Activated CD4-positive, alpha-beta T cell treated with anti-CD3 and anti-CD28 coated beads, Interleukin-10, Interleukin-2, amounts not matched to agents 100 ng/mL and 50 ng/mL, durations not matched to agents 16 hours and 8 hours (primary cell): ENCODE measurements around the gene TIMM44.
"Not testable (repeated sequence)": the region's sequence is repeated elsewhere in the genome, so short reads cannot be mapped to it uniquely, and the experiment has no call there.

Experiments
- DNase-seq: peaks from one replicate; pipeline ENCODE4 v3.0.0-alpha.2; 2020

Gene TIMM44

GRCh38 chr19:7923295-7924191 is 19.9 kb downstream of the TIMM44 start:
- DNase-seq, result no peak

DNA sequence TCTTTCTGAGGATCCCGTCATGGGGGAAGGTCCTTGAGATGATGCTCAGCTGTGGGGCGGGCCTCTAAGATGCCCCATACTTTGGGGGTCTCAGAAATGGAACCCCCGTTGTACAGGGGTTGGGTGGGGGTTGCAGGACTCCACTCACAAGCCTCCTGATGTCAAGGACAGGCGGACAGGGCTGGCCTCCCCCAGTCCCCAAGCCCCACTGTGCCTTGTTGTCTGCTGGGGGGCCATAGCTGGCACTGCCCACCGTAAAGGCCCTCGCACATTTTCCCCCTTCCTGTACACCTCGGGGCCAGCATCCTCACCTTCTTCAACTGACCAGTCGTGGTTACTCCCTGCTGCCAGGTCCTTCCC is 20.6 kb downstream of the TIMM44 start:
- no peak for DNase-seq

DNA sequence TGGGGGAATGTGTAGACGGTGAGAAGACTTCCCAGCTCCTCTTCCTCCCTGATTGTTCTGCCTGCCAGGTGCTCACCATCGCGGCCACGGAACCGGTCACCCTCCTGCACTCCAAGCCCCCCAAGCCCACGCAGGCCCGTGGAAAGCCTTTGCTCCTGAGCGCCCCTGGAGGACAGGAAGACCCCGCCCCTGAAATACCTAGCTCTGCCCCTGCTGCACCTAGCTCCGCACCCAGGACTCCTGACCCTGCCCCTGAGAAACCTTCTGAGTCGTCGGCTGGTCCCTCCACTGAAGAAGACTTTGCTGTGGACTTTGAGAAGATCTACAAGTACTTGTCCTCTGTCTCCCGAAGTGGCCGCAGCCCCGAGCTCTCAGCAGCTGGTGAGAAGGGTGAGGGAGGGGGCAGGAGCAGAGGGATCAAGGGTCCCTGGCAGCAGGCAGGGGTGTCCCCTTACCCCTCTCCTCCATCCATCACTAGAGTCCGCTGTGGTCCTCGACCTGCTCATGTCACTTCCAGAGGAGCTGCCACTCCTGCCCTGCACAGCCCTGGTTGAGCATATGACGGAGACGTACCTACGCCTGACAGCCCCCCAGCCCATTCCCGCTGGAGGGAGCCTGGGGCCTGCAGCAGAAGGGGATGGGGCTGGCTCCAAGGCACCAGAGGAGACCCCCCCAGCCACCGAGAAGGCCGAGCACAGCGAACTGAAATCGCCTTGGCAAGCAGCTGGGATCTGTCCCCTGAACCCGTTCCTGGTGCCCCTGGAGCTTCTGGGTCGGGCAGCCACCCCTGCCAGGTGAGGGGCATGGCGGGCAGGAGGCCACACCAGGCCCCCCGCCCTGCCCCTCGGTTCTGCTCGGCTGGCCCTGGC is 21.3 kb downstream of the TIMM44 start:
- DNase-seq, result no peak

DNA sequence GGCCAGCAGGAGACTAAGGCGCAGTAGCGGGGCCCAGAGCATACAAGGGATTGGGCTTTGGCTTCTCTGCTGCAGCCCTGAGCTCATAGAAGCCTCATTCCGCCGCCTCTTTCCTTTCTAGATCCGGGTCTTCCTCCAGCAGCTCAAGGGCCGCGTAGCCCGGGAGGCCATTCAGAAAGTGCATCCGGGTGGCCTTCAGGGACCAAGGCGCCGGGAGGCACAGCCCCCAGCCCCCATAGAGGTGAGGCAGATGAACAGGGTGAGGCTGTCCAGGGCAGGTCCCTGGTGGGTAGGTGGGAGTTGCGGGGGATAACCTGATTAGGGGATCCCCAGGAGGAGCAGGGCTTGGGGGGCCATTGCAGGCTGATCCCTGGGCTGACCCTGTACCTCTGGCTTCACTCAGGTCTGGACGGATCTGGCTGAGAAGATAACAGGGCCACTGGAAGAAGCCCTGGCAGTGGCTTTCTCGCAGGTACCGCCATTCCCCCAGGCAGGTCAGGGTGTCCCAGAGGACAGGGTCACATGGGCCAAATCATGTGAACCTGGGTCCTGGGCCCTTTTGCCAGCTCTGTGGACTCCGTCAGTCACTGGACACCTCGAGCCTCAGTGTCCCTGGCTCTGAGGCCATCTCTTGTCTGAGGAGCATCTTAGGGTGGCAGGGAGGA is 22.0 kb downstream of the TIMM44 start:
- no peak for DNase-seq

DNA sequence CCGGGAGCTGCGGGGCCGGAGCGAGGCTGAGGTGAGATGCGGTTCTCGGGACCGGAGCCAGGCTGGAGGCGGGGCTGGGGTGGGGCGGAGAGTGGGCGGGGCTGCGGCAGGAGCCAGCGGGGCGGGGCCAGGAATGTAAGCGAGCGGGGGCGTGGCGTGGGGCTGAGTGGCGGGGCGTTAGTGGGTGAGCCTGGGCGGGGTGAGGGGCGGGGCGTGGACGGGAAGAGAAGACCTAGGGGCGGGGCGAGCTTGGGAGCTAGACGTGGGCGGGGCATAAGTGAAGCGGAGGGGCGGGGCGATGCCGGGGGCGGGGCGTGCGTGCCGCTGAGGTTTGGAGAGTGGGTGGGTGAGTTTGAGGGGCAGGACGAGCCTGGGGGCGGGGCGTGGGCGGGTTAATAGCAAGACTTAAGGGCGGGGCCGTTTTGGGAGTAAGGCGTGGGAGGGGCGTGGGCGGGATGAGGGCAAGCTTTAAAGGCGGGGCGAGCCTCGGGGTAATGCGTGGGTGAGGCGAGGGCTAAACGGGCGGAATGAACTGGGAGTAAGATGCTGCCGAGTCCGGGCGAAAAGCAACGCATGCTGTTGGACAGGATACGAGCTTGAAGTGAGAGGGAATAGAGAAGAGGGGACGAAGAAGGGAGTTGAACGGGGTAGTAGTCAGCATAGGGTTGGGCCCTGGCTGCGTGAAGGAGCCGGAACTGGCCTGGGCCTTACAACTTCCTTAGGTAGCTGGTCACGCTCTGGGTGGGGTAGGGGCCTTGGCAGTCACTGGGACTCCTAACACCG is 22.8 kb downstream of the TIMM44 start:
- peak; percentile 98 for DNase-seq

- peak; percentile 97 for DNase-seq
Measured at GRCh38 chr19:7919610-7920518, 23.6 kb downstream of the TIMM44 start, which contains the start of gene SNAPC2. Gene SNAPC2, plus strand, starts transcription at chr19:7920338. Its CDS starts 29 bp downstream, at chr19:7920367.

- DNase-seq, result no peak
Measured at GRCh38 chr19:7918615-7919421, 24.6 kb downstream of the TIMM44 start.

GRCh38 chr19:7918062-7918614 is 25.3 kb downstream of the TIMM44 start:
- not testable (repeated sequence) for DNase-seq

GRCh38 chr19:7917267-7918061 is 26.0 kb downstream of the TIMM44 start:
- DNase-seq, result peak; percentile 69

DNA sequence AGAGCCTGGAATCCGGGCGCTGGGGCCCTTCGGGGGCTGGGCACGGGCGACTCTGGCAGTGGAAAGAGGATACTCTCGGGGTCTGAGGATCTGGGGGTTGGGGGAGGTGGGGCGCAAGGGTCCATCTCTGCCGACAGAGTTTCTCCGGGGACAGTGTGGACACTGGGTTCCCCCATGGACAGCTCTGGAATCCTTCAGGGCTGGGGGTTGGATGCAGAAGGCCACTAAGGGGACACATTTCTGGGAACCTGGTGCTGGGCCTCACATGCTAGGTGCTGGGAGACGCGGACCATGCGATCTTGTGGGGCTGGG is 26.6 kb downstream of the TIMM44 start:
- DNase-seq, result no peak

GRCh38 chr19:7916103-7916954 is 27.1 kb downstream of the TIMM44 start:
- peak; percentile 60 for DNase-seq

DNA sequence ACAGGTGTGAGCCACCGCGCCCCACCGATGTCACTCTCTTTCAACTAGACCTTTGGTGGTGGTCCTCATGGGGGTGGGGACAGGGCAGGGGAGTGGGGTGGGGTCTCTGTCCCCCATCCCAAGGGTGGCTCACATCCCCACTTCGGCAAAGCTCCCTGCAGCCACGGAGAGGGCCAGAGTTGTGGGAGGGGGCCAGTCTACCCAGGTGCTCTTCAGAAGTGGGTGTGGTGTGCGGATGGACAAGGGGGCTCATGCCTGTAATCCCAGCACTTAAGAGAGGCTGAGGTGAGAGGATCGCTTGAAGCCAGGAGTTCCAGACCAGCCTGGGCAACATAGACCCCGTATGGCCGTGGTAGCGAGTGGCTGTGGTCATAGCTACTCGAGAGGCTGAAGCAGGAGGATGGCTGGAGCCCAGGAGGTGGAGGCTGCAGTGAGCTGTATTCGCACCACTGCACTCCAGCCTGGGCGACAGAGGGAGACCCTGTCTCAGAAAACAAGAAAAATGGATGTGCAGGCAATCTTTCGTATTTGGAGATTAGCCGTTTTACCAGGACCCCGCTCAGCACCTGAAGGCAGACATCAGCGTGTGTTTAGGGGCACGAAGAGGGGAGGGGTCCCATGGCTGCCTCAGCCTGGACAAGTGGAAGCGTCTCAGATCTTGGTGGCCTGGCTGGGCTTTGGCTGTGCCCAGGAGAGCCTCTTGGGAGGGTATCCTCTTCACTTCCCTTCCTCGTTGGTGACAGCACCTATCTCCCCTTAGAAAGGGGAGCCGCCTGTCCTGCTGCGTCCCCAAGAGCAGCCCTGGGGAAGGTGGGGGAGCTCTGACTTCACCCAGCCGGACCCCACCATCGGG is 28.0 kb downstream of the TIMM44 start:
- no peak for DNase-seq

- no peak for DNase-seq
Measured at GRCh38 chr19:7914598-7915045, 28.8 kb downstream of the TIMM44 start, which contains the start of gene TGFBR3L. Gene TGFBR3L, plus strand, starts transcription at chr19:7914830.

GRCh38 chr19:7914099-7914498 is 29.4 kb downstream of the TIMM44 start:
- no peak for DNase-seq

DNA sequence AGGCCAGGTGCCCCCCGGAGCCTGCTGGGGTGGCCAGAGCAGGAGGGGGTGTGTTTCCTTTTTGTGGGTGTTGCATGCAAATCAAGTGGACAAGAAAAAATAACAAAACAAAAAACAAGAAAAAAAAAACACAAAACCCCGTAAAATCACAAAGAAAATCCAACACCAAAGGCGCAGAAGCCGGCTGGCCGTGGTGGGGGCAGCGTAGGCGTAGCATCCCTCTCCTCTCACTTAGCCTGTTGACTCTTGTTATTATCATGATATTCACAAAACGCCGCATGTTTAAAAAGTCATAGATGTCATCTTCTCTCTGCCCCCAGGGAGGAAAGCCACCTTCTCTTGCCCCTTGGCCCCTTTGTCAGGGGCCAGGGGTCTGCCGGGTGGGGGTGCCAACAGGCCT is 29.8 kb downstream of the TIMM44 start:
- no peak for DNase-seq

- DNase-seq, result no peak
Measured at GRCh38 chr19:7912697-7913564, 30.5 kb downstream of the TIMM44 start.
